Stimulated activated CD4-positive, alpha-beta T cell treated with anti-CD3 and anti-CD28 coated beads, Interleukin-4, amount 100 ng/mL, for 48 hours (primary cell): ENCODE data around the gene VASH1.
A peak's percentile ranks its signal among the peaks of the same experiment; 100 is the strongest.

Experiments used
- DNase-seq, 2 donors: peaks; one replicate each; pipeline ENCODE4 v3.0.0-alpha.2; 2020; ENCODE audit warnings: low read depth in 2 of 2

VASH1 gene

DNA sequence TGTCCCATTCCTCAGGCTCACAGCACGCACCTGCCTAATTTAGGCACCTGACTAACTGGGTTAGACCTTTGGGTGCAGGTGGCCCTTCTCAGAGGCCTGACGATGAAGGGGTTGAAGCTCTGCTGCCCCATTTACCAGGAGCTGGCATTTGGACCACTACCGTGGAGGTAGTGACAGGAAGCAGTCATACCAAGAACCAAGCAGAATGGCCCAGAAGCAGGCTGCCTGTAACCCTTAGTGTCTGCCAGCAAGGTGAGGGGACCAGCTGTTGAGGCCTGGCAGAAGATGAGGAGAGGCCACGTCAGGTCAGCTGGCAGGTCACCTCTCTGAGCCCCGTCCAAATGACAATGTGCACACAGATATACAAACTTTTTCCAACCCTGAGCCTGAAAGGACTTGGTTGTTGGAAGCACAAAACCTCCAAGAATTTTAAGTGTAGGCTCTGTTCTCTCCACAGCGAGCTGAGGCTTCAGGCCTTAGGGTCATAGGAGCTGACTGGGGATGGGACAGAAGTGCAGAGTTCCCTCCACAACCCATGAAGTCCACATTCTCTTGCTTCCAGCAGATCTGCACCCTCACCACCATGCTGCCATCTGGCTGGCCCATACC is 23.1 kb downstream of the VASH1 start:
- DNase-seq, result no peak

- DNase-seq, result peak; percentile 35 to 58
These were observed 23.6 kb downstream of the VASH1 start for GRCh38 chr14:76784881-76785280.

DNA sequence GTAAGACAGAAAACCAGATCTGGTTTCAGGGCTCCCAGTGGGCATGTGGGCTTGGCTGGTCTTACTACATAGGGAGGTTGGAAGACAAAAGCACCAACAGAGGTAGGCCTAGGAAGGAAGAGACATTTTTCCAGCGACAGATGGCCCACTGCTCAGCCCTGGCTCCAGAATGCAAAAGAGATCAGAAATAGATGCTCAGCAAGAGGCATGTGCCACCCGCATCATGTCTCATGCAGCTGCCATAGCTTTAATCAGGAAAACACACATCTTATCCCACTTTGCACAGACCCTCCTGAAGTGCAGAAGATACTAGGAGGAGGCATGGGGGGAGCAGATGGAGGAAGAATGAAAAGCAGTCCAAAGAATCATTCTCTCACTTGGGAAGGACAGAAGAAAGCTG is 25.3 kb downstream of the VASH1 start:
- no peak for DNase-seq

- DNase-seq, result no peak
These were observed 31.2 kb downstream of the VASH1 start for GRCh38 chr14:76792422-76792821.

GRCh38 chr14:76793324-76793723 is 32.1 kb downstream of the VASH1 start:
- no peak for DNase-seq

GRCh38 chr14:76793956-76794355 is 32.7 kb downstream of the VASH1 start:
- no peak for DNase-seq

DNA sequence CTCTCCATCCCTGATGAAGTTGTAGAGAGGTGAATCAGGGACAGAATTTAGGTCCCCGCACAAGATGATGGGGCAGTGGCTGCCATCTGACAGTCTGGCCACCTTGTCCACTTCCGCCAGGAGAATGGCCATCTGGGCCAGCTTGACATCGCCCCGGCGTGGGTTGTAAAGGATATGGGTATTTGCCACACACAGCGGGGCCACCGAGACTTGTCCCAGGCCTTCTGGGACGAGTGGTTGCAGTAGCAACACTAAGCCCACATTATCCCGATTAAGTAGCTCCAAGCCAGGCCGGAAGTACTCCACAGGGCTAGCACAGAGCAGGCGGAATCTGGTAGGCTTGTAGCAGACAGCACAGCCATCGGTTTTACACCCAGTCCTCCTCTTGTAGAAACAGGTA is 45.2 kb downstream of the VASH1 start:
- no peak for DNase-seq

GRCh38 chr14:76808011-76808410 is 46.7 kb downstream of the VASH1 start:
- no peak for DNase-seq

DNA sequence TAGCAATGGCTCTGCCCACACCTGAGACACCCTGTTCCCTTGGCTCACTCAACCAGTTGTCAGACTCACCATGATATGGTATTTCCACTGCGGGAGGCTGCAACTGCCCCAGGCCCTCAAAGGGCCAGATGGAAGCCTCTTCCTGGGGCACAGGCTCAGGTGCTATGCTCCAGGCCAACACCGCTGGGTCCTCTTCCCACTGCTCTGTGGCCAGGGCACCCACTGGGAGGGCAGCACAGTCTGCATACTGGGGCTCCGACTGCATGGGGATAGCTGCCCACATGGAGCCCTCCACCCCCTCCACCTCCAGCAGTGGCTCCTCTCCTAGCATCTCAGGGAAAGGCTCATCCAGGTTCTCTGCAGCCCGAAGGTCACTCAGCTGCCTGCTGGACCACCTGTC is 47.7 kb downstream of the VASH1 start:
- no peak for DNase-seq

DNA sequence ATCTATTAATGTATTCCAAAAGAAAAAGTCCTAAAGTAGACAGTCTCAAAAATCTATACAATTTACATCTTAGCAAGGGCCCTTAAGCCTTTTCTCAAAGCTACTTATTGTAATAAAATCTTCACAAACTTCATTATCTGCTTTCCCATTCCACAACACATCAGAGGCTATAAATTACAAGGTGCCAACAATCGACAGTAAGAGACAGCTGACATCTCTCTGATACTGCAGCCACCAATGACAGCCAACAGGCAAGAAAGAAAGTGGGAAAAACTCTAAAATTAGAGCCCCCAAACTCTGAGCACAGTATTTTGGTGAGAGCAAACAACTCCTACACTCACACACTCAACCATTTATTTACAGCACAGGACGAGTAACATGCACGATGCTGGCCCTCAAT is 49.3 kb downstream of the VASH1 start:
- DNase-seq, result no peak

DNA sequence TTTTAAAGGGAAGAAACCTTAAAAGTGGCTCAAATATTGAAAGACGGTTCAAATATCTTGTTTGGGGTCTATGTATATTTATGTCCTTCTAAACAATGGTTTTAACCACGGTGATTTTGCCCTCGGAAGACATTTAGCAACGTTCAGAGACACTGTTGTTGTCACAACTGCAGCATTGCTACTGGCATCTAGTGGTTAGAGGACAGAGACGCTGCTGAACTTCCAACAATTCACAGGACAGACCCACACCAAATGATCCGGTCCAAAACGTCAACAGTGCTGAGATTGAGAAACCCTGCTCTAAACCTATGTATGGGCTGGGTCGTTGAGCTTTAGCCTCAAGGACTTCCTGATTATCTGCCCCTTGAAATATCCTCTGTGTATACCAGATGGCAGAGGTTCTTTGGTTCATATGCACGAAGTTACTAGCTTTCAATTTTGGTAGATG is 49.7 kb downstream of the VASH1 start:
- DNase-seq, result no peak

- no peak for DNase-seq
These were observed 50.3 kb downstream of the VASH1 start for GRCh38 chr14:76811561-76811960.

DNA sequence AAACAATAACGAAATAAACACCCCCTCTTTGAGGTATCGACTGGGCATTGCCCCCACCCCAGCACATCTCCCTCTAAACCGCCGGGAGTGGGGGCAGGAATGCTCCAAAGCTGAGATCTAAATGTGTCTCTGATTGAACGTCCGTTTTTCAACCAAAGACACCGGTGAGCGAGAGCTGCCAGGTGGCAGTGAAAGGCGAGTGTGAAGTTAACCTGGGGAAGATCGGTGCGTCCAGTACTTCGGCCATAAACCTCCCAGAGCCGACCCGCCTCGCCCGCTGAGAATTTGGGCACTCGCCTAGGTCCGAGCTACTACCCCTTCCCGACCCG is 50.8 kb downstream of the VASH1 start:
- DNase-seq, result peak in 1 of 2 donors; percentile 1

- peak; percentile 93 to 96 for DNase-seq
These were observed 51.4 kb downstream of the VASH1 start, which contains the start of gene ANGEL1 for GRCh38 chr14:76812422-76813383. TSS of gene ANGEL1 (minus strand) at chr14:76812882. CDS start at chr14:76812827, 55 bp downstream.

DNA sequence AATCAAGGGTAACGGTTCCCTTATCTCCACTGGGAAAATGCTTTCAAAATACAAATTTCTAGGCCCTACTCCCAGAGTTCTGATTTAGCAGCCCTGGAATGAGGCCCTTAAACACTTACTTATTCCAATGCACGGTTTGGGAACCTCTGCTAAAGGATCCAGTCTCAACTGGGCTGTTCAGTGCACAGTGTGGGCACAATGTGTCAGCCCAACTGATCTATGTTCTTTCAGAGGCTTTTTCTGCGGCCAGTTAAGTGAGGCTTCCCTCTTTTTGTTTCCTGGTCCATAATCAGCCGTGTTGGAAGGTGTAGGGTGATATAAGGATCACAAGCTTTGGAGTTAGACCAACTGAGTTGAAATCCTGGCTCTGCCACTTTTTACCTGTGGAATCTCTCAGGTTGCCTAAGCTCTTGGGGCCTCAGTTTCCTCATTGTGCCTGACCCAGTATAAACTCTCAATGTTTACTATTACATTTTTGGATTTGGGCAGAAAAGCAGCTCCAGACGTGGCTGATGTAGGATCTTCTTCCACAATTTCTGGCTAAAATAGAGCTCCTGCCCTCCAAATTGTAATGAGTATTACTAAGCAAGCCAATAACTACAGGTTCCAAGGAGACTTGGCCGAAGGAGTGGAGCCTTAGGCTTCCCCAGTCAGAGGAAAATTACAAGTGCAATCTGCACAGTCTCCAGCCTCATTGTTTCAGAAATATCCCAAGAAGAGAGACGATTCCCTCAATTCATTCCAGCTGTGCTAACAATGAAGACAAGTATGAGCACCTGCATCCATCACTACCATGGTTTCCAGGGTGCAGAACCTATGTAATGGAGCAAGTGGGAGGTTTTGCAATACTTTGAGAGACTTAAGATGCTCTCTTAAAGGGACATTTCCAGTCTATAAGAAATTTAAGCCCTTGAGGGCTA is 53.7 kb downstream of the VASH1 start:
- DNase-seq, result no peak

DNA sequence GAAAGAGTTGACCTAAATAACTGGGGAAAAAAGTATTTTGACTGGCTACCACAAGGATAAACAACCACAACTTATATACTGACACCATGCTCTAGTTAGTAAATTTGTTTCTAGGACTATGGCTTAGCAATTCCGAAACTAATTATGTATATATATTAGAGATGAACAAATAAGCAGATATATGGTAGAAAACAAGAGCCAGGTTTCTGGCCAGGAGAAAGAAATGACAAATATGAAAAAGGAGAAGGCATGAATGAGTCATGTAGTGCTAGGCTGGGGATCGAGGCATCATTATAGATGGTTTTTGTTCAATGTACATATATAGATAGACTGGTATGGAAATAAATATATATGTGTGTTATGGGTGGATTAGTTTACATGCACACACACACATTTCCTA is 59.4 kb downstream of the VASH1 start:
- no peak for DNase-seq

GRCh38 chr14:76826122-76826521 is 64.9 kb downstream of the VASH1 start, which contains the start of gene LRRC74A:
TSS of gene LRRC74A (plus strand) at chr14:76826408. CDS start at chr14:76826698, 290 bp downstream.
- DNase-seq, result no peak

GRCh38 chr14:76827696-76828296 is 66.5 kb downstream of the VASH1 start:
- DNase-seq, result no peak

DNA sequence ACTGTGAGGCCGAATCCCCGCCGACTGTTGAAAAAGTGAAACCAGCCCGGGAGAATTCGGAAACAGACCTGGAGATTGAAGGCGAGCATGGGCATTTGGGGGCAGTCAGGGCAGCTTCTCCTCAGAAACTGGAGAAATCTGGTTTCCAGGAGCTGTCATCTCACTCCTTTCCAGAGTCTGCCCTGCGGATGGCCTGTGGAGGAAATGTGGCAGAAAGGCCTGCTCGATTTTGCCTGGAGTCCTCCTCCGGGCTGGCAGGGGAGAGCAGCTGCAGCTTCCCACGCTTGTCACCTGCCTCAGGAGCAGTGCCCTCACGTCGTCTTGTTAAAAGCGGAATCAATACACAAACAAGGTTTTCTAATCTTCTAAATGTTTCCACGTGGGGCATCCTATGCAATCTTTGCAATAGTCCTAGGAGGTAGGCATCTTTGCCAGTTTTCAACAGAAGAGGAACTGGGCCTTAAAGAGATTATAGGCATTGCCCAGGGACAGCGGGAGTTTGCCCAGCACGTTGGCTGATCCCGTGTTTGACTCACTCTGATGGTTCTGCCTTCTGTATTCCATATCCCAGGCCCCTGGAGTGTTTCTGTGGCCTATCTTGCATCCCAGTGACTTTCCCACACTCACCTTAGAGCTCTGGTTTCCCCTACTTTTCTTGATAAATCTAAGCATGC is 67.2 kb downstream of the VASH1 start:
- DNase-seq, result no peak

DNA sequence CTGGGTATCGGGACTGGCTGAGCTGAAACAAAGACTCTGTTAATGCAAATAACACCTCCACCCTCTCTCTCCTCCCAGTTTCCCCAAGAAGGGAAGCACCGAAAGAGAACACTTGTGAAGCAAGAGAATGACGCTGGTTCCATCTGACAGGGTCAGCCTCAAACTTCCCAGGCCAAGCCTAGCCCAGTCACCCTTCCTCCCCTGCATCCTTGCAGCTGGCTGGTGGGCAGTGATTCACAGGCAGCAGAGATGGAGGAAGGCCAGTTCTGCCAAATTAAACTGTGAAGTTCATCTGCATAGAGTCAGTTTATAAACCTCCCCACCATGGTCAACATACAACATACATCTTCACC is 67.7 kb downstream of the VASH1 start:
- no peak for DNase-seq
